NOMO-1 treated with dmso at 0.1 percent for 144 hours (cell line): ENCODE data around the gene PCED1B.
"Not testable (repeated sequence)": the region's sequence is repeated elsewhere in the genome, so short reads cannot be mapped to it uniquely, and the experiment has no call there.

Experiments
- DNase-seq: peaks from one replicate; lab custom pipeline; 2025; ENCODE audit not compliant: unreplicated experiment; lab: John Stamatoyannopoulos, UW

Gene PCED1B

GRCh38 chr12:47202176-47202575 is 122.8 kb downstream of the PCED1B start:
- DNase-seq, result no peak

GRCh38 chr12:47205532-47206449 is 126.4 kb downstream of the PCED1B start:
- no peak for DNase-seq

GRCh38 chr12:47206450-47207339 is 127.3 kb downstream of the PCED1B start:
- no peak for DNase-seq

GRCh38 chr12:47207340-47207717 is 127.9 kb downstream of the PCED1B start:
- peak; percentile 95 for DNase-seq

- no peak for DNase-seq
Measured at GRCh38 chr12:47207829-47208248, 128.4 kb downstream of the PCED1B start.

GRCh38 chr12:47209014-47209413 is 129.6 kb downstream of the PCED1B start:
- no peak for DNase-seq

- no peak for DNase-seq
Measured at GRCh38 chr12:47210776-47211175, 131.4 kb downstream of the PCED1B start.

- DNase-seq, result no peak
Measured at GRCh38 chr12:47212701-47213039, 133.2 kb downstream of the PCED1B start.

GRCh38 chr12:47213396-47213795 is 134.0 kb downstream of the PCED1B start:
- DNase-seq, result no peak

GRCh38 chr12:47214001-47214619 is 134.7 kb downstream of the PCED1B start:
- DNase-seq, result no peak

GRCh38 chr12:47214771-47215170 is 135.3 kb downstream of the PCED1B start:
- no peak for DNase-seq

- peak; percentile 80 for DNase-seq
Measured at GRCh38 chr12:47216150-47216677, 136.8 kb downstream of the PCED1B start.

GRCh38 chr12:47217595-47217869 is 138.1 kb downstream of the PCED1B start:
- not testable (repeated sequence) for DNase-seq

- DNase-seq, result no peak
Measured at GRCh38 chr12:47218191-47218654, 138.8 kb downstream of the PCED1B start.

GRCh38 chr12:47219243-47219642 is 139.8 kb downstream of the PCED1B start:
- DNase-seq, result no peak

GRCh38 chr12:47221256-47222023 is 142.0 kb downstream of the PCED1B start:
- DNase-seq, result no peak

- DNase-seq, result no peak
Measured at GRCh38 chr12:47222520-47223030, 143.2 kb downstream of the PCED1B start.

GRCh38 chr12:47223031-47223847 is 143.8 kb downstream of the PCED1B start:
- DNase-seq, result no peak

- no peak for DNase-seq
Measured at GRCh38 chr12:47223848-47224213, 144.4 kb downstream of the PCED1B start.
